HepG2 (cell line): ENCODE results near the gene SLC35F6. TPM values are rescaled to one million over a fixed set of nuclear protein-coding genes. Genes with fewer than 3 reads are reported as not detected.

ENCODE experiments used
- DDIT3 ChIP-seq: sonication (generic); formaldehyde crosslinking; IDR thresholded peaks from 2 replicates; pipeline ENCODE4 v1.4.0; 2020; ENCODE audit warnings: mild to moderate bottlenecking, missing genetic modification reagents
- DZIP1 ChIP-seq: sonication (generic); formaldehyde crosslinking; IDR thresholded peaks from 2 replicates; pipeline ENCODE4 v1.5.0; 2020; ENCODE audit warnings: mild to moderate bottlenecking, missing genetic modification reagents
- GATAD1 ChIP-seq: IDR thresholded peaks from 2 replicates; pipeline ENCODE4 v1.6.1; 2016; ENCODE audit warnings: missing genetic modification reagents, missing compliant biosample characterization
- HMG20B ChIP-seq: conservative IDR thresholded peaks from 2 replicates; pipeline ENCODE4 v1.6.1; 2016; ENCODE audit warnings: missing genetic modification reagents, missing compliant biosample characterization
- KDM5B ChIP-seq: sonication (generic); formaldehyde crosslinking; IDR thresholded peaks from 2 replicates; pipeline ENCODE4 v1.4.0; 2020; ENCODE audit warnings: missing genetic modification reagents, mild to moderate bottlenecking, borderline replicate concordance
- KLF12 ChIP-seq: sonication (generic); formaldehyde crosslinking; IDR thresholded peaks from 2 replicates; pipeline ENCODE4 v1.4.0; 2020; ENCODE audit warnings: missing genetic modification reagents, borderline replicate concordance
- MATR3 ChIP-seq: sonication (generic); formaldehyde crosslinking; IDR thresholded peaks from 2 replicates; pipeline ENCODE4 v1.4.0; 2020; ENCODE audit warnings: missing genetic modification reagents
- MLLT10 ChIP-seq: sonication (generic); formaldehyde crosslinking; IDR thresholded peaks from 2 replicates; pipeline ENCODE4 v1.4.0; 2020; ENCODE audit warnings: missing genetic modification reagents
- SMC3 ChIP-seq: IDR thresholded peaks from 2 replicates; pipeline ENCODE4 v1.6.1; 2011; ENCODE audit warnings: low read length, improper control_type of control experiment
- SRSF4 ChIP-seq: fragments of 200-400 bp; formaldehyde crosslinking; IDR thresholded peaks from one replicate; pipeline ENCODE4 v1.6.1; 2018; ENCODE audit warnings: mild to moderate bottlenecking, low read depth, low read length, moderate library complexity; ENCODE audit not compliant: poor library complexity, severe bottlenecking
- ZNF10 ChIP-seq: sonication (generic); formaldehyde crosslinking; IDR thresholded peaks from 2 replicates; pipeline ENCODE4 v1.4.0; 2020; ENCODE audit warnings: mild to moderate bottlenecking, low read depth, missing genetic modification reagents, borderline replicate concordance
- ZNF382 ChIP-seq: sonication (generic); formaldehyde crosslinking; IDR thresholded peaks from 2 replicates; pipeline ENCODE4 v1.5.0; 2020; ENCODE audit warnings: missing genetic modification reagents, mild to moderate bottlenecking, borderline replicate concordance
- ZNF770 ChIP-seq: sonication (generic); formaldehyde crosslinking; IDR thresholded peaks from 2 replicates; pipeline ENCODE4 v1.5.0; 2020; ENCODE audit warnings: mild to moderate bottlenecking, missing genetic modification reagents
- ZNF841 ChIP-seq: sonication (generic); formaldehyde crosslinking; IDR thresholded peaks from 2 replicates; pipeline ENCODE4 v1.8.1; 2023; ENCODE audit warnings: missing genetic modification reagents, borderline replicate concordance
- polyA plus RNA-seq, 8 experiments: library from polyadenylated mRNA; depleted of rRNA in 3 of 8; stranded (reverse) in 7 of 8; unstranded in 1 of 8; fragments of >200 nt; fragmentation: Illumina TruSeq in 4 of 8; extraction: Trizol in 4 of 8; gene quantifications; 2 replicates each; pipeline versions ENCODE4 v1.2.1 to v1.2.3, GENCODE V29; 2011 to 2016; ENCODE audit warnings: low read depth in 4 of 8, missing spikeins in 1 of 8, mixed read lengths in 1 of 8; ENCODE audit not compliant: insufficient read depth in 1 of 8
- total RNA-seq, 5 experiments: library from RNA; depleted of rRNA; stranded (reverse); fragments of >200 nt; fragmentation: Illumina TruSeq; extraction: Trizol; gene quantifications; 2 replicates each; pipeline ENCODE4 v1.2.3, GENCODE V29; 2016; ENCODE audit warnings: low read depth in 1 of 5
- TF ChIP-seq, protein P1 (sequence below): sonication (generic); formaldehyde crosslinking; IDR thresholded peaks from 2 replicates; pipeline ENCODE4 v1.9.0; 2022; ENCODE audit warnings: missing genetic modification reagents, mild to moderate bottlenecking, borderline replicate concordance
- TF ChIP-seq, protein P2 (sequence below): sonication (generic); formaldehyde crosslinking; IDR thresholded peaks from 2 replicates; pipeline ENCODE4 v1.4.0; 2020; ENCODE audit warnings: missing genetic modification reagents
- TF ChIP-seq, protein P3 (sequence below): sonication (generic); formaldehyde crosslinking; IDR thresholded peaks from 2 replicates; pipeline ENCODE4 v1.4.0; 2020; ENCODE audit warnings: missing genetic modification reagents

Gene SLC35F6
- total and polyA plus RNA-seq, 2 of the 13 experiments (the other 11 are each of a cell fraction or from before 2014, with no cell fraction given), result 15.2 to 21.2 TPM

DNA sequence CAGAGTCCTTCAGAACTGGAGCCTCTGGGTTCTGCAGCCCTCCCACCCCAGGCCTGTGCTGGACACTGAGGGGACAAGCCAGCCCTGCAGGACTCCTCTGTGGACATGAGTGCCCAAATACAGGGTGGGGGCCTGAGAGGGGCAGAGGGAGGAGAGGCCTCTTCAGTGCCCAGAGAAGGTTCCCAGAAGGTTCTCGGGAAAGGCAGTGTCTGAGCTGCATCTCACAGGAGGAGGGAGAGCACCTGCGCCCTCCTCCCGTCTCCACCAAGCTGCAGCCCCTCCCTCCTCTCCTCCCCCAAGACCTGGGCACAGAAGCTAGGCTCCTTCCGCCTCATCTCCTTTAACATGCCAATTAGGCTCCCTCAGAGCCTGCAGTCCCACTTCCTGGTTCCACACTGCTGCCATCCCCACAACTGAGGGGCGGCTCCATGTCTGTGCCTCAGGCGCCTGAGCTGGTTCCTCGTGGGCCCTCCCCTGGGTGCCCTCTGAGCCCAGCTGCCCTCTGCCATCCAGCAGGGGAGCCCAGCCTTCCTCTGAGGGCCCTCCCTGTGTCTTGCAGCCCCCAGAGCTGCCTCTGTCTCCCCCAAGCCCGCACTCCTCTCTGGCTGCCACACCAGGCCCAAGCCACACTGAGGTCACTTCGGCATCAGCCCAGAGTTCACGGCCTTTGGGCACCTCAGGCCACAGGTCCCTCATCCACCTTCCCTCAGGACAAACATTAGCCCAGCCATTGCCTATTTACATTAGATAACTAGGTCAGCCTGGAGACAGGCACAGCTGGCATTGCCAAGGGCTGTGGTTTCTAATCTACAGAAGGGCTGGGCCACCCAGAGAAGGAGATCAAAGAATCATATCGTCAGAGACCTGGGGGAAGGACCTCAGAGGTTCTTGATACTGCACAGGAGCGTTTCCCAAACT lies 42.7 kb upstream of the SLC35F6 start (continued):
- TF ChIP-seq HMG20B, result peak; percentile 99
- TF ChIP-seq, protein P1, sequence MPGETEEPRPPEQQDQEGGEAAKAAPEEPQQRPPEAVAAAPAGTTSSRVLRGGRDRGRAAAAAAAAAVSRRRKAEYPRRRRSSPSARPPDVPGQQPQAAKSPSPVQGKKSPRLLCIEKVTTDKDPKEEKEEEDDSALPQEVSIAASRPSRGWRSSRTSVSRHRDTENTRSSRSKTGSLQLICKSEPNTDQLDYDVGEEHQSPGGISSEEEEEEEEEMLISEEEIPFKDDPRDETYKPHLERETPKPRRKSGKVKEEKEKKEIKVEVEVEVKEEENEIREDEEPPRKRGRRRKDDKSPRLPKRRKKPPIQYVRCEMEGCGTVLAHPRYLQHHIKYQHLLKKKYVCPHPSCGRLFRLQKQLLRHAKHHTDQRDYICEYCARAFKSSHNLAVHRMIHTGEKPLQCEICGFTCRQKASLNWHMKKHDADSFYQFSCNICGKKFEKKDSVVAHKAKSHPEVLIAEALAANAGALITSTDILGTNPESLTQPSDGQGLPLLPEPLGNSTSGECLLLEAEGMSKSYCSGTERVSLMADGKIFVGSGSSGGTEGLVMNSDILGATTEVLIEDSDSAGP (CRISPR knock-in tag), result no peak
- TF ChIP-seq, protein P2, sequence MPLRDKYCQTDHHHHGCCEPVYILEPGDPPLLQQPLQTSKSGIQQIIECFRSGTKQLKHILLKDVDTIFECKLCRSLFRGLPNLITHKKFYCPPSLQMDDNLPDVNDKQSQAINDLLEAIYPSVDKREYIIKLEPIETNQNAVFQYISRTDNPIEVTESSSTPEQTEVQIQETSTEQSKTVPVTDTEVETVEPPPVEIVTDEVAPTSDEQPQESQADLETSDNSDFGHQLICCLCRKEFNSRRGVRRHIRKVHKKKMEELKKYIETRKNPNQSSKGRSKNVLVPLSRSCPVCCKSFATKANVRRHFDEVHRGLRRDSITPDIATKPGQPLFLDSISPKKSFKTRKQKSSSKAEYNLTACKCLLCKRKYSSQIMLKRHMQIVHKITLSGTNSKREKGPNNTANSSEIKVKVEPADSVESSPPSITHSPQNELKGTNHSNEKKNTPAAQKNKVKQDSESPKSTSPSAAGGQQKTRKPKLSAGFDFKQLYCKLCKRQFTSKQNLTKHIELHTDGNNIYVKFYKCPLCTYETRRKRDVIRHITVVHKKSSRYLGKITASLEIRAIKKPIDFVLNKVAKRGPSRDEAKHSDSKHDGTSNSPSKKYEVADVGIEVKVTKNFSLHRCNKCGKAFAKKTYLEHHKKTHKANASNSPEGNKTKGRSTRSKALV (CRISPR knock-in tag), result no peak
- TF ChIP-seq KDM5B (CRISPR knock-in tag), result 0 out of 2 replicates have a peak, but pooled peaks have one; percentile 15
- TF ChIP-seq MLLT10 (CRISPR knock-in tag), result no peak
- TF ChIP-seq, protein P3, sequence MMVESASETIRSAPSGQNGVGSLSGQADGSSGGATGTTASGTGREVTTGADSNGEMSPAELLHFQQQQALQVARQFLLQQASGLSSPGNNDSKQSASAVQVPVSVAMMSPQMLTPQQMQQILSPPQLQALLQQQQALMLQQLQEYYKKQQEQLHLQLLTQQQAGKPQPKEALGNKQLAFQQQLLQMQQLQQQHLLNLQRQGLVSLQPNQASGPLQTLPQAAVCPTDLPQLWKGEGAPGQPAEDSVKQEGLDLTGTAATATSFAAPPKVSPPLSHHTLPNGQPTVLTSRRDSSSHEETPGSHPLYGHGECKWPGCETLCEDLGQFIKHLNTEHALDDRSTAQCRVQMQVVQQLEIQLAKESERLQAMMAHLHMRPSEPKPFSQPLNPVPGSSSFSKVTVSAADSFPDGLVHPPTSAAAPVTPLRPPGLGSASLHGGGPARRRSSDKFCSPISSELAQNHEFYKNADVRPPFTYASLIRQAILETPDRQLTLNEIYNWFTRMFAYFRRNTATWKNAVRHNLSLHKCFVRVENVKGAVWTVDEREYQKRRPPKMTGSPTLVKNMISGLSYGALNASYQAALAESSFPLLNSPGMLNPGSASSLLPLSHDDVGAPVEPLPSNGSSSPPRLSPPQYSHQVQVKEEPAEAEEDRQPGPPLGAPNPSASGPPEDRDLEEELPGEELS (CRISPR knock-in tag), result no peak
- no peak for TF ChIP-seq ZNF10 (CRISPR knock-in tag)
- no peak for TF ChIP-seq SMC3
- no peak for TF ChIP-seq DDIT3
- no peak for TF ChIP-seq DZIP1 (CRISPR knock-in tag)
- no peak for TF ChIP-seq ZNF382 (CRISPR knock-in tag)
- TF ChIP-seq MATR3 (CRISPR knock-in tag), result no peak
- no peak for TF ChIP-seq SRSF4
- TF ChIP-seq ZNF841 (CRISPR knock-in tag), result no peak
- TF ChIP-seq KLF12 (CRISPR knock-in tag), result no peak
- TF ChIP-seq GATAD1 (CRISPR knock-in tag), result 0 out of 2 replicates have a peak, but pooled peaks have one; percentile 42
- no peak for TF ChIP-seq ZNF770 (CRISPR knock-in tag)
